ENCODE data around the gene ADORA2B.
"Not testable (repeated sequence)": the region's sequence is repeated elsewhere in the genome, so short reads cannot be mapped to it uniquely, and the experiment has no call there.

The ADORA2B gene

GRCh38 chr17:15934866-15935265 is 10.1 kb upstream of the ADORA2B start:
- TF ChIP-seq CTCF (IDR thresholded peaks at IDR 0.05; ENCODE audit: insufficient read depth, low read depth, low read length, missing control alignments) = no peak
- no peak for DNase-seq (ENCODE audit: low read depth)
- H3K4me3 ChIP-seq (ENCODE audit: low read depth, low read length) = no peak overlapping the region

GRCh38 chr17:15935891-15936290 is 9.0 kb upstream of the ADORA2B start:
- no peak for TF ChIP-seq CTCF (IDR thresholded peaks at IDR 0.05; ENCODE audit: insufficient read depth, low read depth, low read length, missing control alignments)
- DNase-seq (ENCODE audit: low read depth) = no peak
- no peak overlapping the region for H3K4me3 ChIP-seq (ENCODE audit: low read depth, low read length)

DNA sequence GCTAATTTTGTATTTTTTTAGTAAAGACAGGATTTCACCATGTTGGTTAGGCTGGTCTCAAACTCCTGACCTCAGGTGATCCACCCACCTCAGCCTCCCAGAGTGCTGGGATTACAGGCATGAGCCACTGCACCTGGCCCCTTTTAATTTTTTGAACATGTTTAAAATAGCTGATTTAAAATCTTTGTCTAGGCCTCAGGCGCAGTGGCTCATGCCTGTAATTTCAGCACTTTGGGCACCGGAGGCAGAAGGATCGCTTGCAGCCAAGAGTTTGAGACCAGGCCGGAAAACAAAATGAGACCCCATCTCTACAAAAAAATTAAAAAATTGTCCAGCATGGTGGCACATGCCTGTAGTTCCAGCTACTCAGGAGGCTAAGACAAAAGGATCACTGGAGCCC is 8.4 kb upstream of the ADORA2B start:
- not testable (repeated sequence) for H3K4me3 ChIP-seq (ENCODE audit: low read depth, low read length); DNase-seq (ENCODE audit: low read depth)

DNA sequence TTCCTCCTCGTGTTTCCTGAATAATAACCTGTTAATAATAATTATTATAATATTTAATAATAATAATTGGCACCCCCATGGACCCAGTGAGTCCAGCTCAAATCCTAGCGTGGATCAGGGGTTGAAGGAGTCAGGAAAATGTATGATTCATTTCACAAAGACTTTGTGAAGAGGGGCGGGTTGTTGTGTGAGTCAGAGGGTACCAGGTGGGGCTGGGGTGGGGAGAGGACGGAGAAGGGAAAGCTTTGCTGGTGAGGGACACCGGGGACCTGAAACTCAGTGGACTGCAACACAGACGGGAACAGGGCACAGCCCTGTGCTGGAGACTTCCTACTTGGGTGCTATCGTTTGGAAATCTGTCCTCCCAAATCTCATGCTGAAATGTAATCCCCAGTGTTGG is 3.1 kb upstream of the ADORA2B start:
- TF ChIP-seq CTCF (IDR thresholded peaks at IDR 0.05; ENCODE audit: insufficient read depth, low read depth, low read length, missing control alignments) = no peak
- no peak for DNase-seq (ENCODE audit: low read depth)
- no peak overlapping the region for H3K4me3 ChIP-seq (ENCODE audit: low read depth, low read length)

DNA sequence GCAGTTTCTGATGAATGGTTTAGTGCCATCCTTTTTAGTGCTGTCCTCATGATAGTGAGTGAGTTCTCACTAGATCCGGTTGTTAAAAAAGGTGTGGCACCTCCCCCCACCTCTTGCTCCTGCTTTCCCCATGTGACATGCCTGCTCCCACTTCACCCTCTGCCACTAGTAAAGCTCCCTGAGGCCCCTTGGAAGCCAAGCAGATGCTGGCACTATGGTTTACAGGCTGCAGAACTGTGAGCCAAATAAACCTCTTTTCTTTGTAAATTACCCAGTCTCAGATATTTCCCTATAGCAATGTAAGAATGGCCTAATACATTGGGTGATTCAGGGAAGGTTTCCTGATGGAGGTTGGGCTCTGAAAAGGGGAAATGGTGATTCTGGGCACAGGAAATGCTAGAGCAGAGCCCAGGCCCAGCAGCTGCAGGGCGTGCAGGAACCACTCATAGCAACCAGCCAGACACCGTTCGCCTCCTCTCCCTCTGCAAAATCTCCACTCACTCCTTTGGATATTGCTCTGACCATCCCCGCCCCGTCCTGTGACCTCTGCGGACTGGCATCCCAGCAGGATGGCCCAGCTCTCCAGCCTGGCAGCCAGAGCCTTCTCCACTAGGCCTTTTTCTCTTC is 2.6 kb upstream of the ADORA2B start:
- DNase-seq (ENCODE audit: low read depth) = no peak
- H3K4me3 ChIP-seq (ENCODE audit: low read depth, low read length) = no peak overlapping the region
- no peak for TF ChIP-seq CTCF (IDR thresholded peaks at IDR 0.05; ENCODE audit: insufficient read depth, low read depth, low read length, missing control alignments)

- no peak for DNase-seq (ENCODE audit: low read depth)
- no peak overlapping the region; the same call in 1 of the 2 replicates for H3K4me3 ChIP-seq (ENCODE audit: low read depth, low read length)
- TF ChIP-seq CTCF (IDR thresholded peaks at IDR 0.05; ENCODE audit: insufficient read depth, low read depth, low read length, missing control alignments) = no peak
These were observed 765 bp upstream of the ADORA2B start for GRCh38 chr17:15943971-15944758.

DNA sequence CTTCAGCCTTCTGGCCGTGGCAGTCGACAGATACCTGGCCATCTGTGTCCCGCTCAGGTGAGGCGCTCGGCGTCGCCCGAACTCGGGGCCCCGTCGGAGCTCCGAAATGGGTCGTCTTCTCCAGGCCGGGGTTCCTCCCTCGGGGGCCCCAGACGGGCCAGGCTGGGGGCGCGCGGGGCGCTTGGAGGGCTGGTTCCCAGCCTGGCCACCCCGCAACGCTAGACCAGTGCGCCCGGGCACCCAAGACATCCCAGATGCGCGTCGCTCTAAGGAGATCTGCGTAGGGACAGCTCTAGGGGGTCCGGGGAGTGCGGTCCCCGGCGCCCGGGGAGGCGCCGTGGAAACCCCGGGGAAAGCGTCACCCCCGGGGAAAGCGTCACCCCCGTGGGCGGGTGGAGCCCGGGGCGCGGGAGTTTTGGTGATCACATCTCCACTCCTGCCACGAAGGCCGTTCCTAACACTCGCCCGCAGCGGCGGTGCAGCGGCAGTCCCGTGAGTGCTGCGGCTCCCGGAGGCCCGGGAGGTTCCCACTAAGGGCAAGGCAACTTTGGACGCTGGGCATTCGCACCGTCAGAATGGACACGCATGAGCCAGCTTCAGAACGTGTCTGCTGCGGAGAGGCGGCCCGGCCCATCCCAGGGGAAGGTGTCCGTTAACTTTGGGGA is 729 bp downstream of the ADORA2B start:
- TF ChIP-seq CTCF (IDR thresholded peaks at IDR 0.05; ENCODE audit: insufficient read depth, low read depth, low read length, missing control alignments) = no peak
- no peak overlapping the region; the same call in 1 of the 2 replicates for H3K4me3 ChIP-seq (ENCODE audit: low read depth, low read length)
- no peak for DNase-seq (ENCODE audit: low read depth)

Measured in GM12865 (cell line).